Small intestine (tissue), 7 donors: ENCODE data around the gene MAST3. TPM values are rescaled to one million over a fixed set of nuclear protein-coding genes. Genes with fewer than 3 reads are reported as not detected.
A peak's percentile ranks its signal among the peaks of the same experiment; 100 is the strongest.

Experiments used
- DNase-seq, 2 donors: peaks; one replicate each; pipeline versions ENCODE4 v3.0.0 to v3.0.0-alpha.2; 2013
- FAIRE-seq: peaks from 2 replicates; lab custom pipeline; 2012; peaks lifted over from hg19 to GRCh38; lab: Jason Lieb, UNC
- H3K27ac ChIP-seq, 3 donors: one replicate each; pipeline ENCODE4 v1.5.1; 2013; ENCODE audit warnings: low read length in 2 of 3, mild to moderate bottlenecking in 2 of 3, control low read depth in 1 of 3, inconsistent platforms in 1 of 3, low read depth in 1 of 3, moderate library complexity in 1 of 3
- H3K27me3 ChIP-seq, 3 donors: one replicate each; pipeline ENCODE4 v1.6.1; 2013; ENCODE audit warnings: low read length in 3 of 3, inconsistent platforms in 1 of 3; ENCODE audit not compliant: control insufficient read depth in 3 of 3, insufficient read depth in 3 of 3
- H3K36me3 ChIP-seq, 3 donors: one replicate each; pipeline ENCODE4 v1.6.1; 2013; ENCODE audit warnings: low read length in 3 of 3, inconsistent platforms in 1 of 3, low read depth in 1 of 3, mild to moderate bottlenecking in 1 of 3, moderate library complexity in 1 of 3; ENCODE audit not compliant: control insufficient read depth in 3 of 3, insufficient read depth in 2 of 3
- H3K4me1 ChIP-seq, 3 donors: one replicate each; pipeline ENCODE4 v1.6.1; 2013; ENCODE audit warnings: low read length in 2 of 3, inconsistent platforms in 1 of 3, low read depth in 1 of 3, mild to moderate bottlenecking in 1 of 3, moderate library complexity in 1 of 3; ENCODE audit not compliant: control insufficient read depth in 3 of 3, insufficient read depth in 2 of 3
- H3K4me3 ChIP-seq, 3 donors: one replicate each; pipeline ENCODE4 v1.5.1; 2013; ENCODE audit warnings: low read length in 3 of 3, control low read depth in 1 of 3, inconsistent platforms in 1 of 3, low read depth in 1 of 3, mild to moderate bottlenecking in 1 of 3, moderate library complexity in 1 of 3
- H3K9me3 ChIP-seq, 2 donors: one replicate each; pipeline ENCODE4 v1.6.1; 2013; ENCODE audit warnings: low read depth in 1 of 2, low read length in 1 of 2; ENCODE audit not compliant: control insufficient read depth in 2 of 2, insufficient read depth in 1 of 2
- WGBS, 3 donors: extraction: QIAGEN DNeasy Blood & Tissue Kit; methylation state at CpG; one replicate each; pipeline ENCODE4 v1.1.7; 2013; 5-methylcytosine and 5-hydroxymethylcytosine counted together
- polyA plus RNA-seq, 4 donors: library from polyadenylated mRNA; stranded (reverse) in 3 of 4; unstranded in 1 of 4; fragments of 200-250 nt in 3 of 4; fragments of 120-200 nt in 1 of 4; gene quantifications; one replicate each; pipeline versions ENCODE4 v1.2.1 to v1.2.3, GENCODE V29; 2013
- donor health status: healthy with polysubstance abuse.
- donor health status: control.
- donor health status: control.
- donor health status: Bipolar disorder and iron deficiency.
- donor health status: healthy.

Gene MAST3
- polyA plus RNA-seq, 4 donors = 9.3 to 34.6 (median 24.9) TPM

GRCh38 chr19:18164072-18164471, 66.5 kb downstream of the MAST3 start:
- peaks cover 3 to 14% (median 7%) of the 10 kb centered on the region in 3 donors for H3K4me1 ChIP-seq
- WGBS, 3 donors = 96 to 100% (median 97%) methylated on average over 7 of the region's 7 CpGs
- H3K27me3 ChIP-seq = no peaks in the 10 kb centered on the region
- FAIRE-seq = no peak
- no peak overlapping the region for H3K27ac ChIP-seq
- no peak for DNase-seq
- peaks cover 0 to 2% of the 10 kb centered on the region in 2 donors for H3K9me3 ChIP-seq
- peaks cover 10 to 94% (median 12%) of the 10 kb centered on the region in 3 donors for H3K36me3 ChIP-seq
- no peak overlapping the region for H3K4me3 ChIP-seq

DNA sequence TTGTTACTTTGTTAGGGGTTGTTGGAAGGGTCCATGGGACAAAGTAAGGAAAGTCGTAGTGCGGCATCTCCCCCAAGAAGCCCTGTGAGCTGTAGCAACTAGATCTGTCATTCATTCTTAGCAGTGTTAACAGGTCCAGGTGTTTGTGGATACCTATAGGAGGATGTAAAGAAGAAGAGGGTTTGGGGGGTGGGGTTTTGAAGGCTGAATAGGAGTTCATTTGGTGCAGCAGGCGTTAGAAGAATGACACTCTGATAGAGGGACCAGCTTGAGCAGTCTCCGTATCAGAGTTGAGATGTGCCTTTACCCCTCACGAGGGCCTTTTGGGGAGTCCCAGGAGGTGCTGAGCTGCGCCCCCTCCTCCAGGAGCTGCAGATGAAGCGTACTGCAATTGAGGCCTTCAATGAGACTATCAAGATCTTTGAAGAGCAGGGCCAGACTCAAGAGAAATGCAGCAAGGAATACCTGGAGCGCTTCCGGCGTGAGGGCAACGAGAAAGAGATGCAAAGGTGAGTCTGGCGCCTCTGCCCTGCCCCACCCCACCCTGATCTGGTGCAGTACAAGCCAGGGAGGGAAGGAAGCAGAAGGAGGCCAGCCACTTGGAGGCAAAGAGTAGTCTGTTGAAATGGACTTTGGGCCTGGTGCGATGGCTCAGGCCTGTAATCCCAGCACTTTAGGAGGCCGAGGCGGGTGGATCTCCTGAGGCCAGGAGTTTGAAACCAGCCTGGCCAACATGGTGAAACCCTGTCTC, 68.4 kb downstream of the MAST3 start:
- peak in 1 of 2 donors; percentile 67 for DNase-seq
- H3K36me3 ChIP-seq = peaks cover 10 to 95% (median 12%) of the 10 kb centered on the region in 3 donors
- H3K27me3 ChIP-seq = no peaks in the 10 kb centered on the region
- peaks cover 0 to 6% (median 3%) of the 10 kb centered on the region in 3 donors for H3K4me1 ChIP-seq
- peaks cover 0 to 2% of the 10 kb centered on the region in 2 donors for H3K9me3 ChIP-seq
- no peak for FAIRE-seq
- peak overlapping the region in 1 of 3 donors; percentile 30 for H3K27ac ChIP-seq
- no peak overlapping the region for H3K4me3 ChIP-seq
- 83 to 90% (median 84%) methylated on average over 15 of the region's 15 CpGs for WGBS, 3 donors

GRCh38 chr19:18167011-18167410, 69.4 kb downstream of the MAST3 start:
- no peak overlapping the region for H3K4me3 ChIP-seq
- peaks cover 0 to 3% (median 0%) of the 10 kb centered on the region in 3 donors for H3K4me1 ChIP-seq
- H3K9me3 ChIP-seq = peaks cover 0 to 2% of the 10 kb centered on the region in 2 donors
- no peak for DNase-seq
- H3K27ac ChIP-seq = no peak overlapping the region
- 92 to 96% (median 95%) methylated on average over 21 of the region's 21 CpGs for WGBS, 3 donors
- H3K36me3 ChIP-seq = peaks cover 9 to 99% (median 12%) of the 10 kb centered on the region in 3 donors
- no peaks in the 10 kb centered on the region for H3K27me3 ChIP-seq
- FAIRE-seq = no peak

- H3K4me3 ChIP-seq = no peak overlapping the region
- H3K27ac ChIP-seq = no peak overlapping the region
- peaks cover 0 to 2% of the 10 kb centered on the region in 2 donors for H3K9me3 ChIP-seq
- peaks cover 0 to 14% (median 0%) of the 10 kb centered on the region in 3 donors for H3K4me1 ChIP-seq
- 55 to 65% (median 60%) methylated on average over 14 of the region's 14 CpGs for WGBS, 3 donors
- FAIRE-seq (no peak), DNase-seq (peak in 1 of 2 donors; percentile 57)
- H3K36me3 ChIP-seq = peaks cover 5 to 99% (median 8%) of the 10 kb centered on the region in 3 donors
- no peaks in the 10 kb centered on the region for H3K27me3 ChIP-seq
These were observed 70.5 kb downstream of the MAST3 start for GRCh38 chr19:18167975-18168645.

DNA sequence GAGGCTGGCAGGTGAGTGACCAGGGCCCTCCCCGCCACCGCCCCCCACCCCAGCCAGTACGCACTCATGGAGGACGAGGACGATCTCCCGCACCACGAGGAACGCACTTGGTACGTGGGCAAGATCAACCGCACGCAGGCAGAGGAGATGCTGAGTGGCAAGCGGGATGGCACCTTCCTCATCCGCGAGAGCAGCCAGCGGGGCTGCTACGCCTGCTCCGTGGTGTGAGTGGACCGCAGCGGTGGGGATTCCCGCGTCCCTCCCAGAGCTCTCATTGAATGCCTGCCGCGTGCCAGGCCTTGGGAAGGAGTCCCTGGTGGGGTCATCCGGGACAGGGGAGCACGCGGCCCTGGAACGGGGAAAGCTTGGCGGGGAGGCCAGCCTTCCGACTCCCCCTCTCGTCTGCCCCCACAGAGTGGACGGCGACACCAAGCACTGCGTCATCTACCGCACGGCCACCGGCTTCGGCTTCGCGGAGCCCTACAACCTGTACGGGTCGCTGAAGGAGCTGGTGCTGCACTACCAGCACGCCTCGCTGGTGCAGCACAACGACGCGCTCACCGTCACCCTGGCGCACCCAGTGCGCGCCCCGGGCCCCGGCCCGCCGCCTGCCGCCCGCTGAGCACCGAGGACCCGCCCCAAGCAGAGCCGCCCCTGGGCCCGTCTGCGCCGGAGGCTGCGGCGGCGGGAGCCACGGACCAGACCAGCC, 71.2 kb downstream of the MAST3 start:
- Histone ChIP-seq H3K9me3 (peaks cover 0 to 2% of the 10 kb centered on the region in 2 donors), H3K27ac (no peak overlapping the region), H3K27me3 (no peaks in the 10 kb centered on the region), H3K4me1 (peaks cover 0 to 18% (median 0%) of the 10 kb centered on the region in 3 donors), H3K36me3 (peaks cover 5 to 93% (median 8%) of the 10 kb centered on the region in 3 donors), H3K4me3 (no peak overlapping the region)
- 93 to 94% (median 94%) methylated on average over 44 to 66 of the region's 66 CpGs for WGBS, 3 donors
- DNase-seq (no peak), FAIRE-seq (no peak)

GRCh38 chr19:18170714-18171255, 73.2 kb downstream of the MAST3 start:
- WGBS, 3 donors = 48 to 54% (median 48%) methylated on average over 16 of the region's 16 CpGs

GRCh38 chr19:18171605-18172327, 74.2 kb downstream of the MAST3 start:
- peaks cover 0 to 2% of the 10 kb centered on the region in 2 donors for H3K9me3 ChIP-seq
- no peak overlapping the region for H3K4me3 ChIP-seq
- DNase-seq = peak in 1 of 2 donors; percentile 35
- WGBS, 3 donors = 75 to 85% (median 81%) methylated on average over 4 to 8 of the region's 8 CpGs
- peaks cover 0 to 31% (median 0%) of the 10 kb centered on the region in 3 donors for H3K4me1 ChIP-seq
- peaks cover 3 to 81% (median 4%) of the 10 kb centered on the region in 3 donors for H3K36me3 ChIP-seq
- H3K27ac ChIP-seq = peak overlapping the region in 2 of 3 donors; percentile 18 to 91
- no peaks in the 10 kb centered on the region for H3K27me3 ChIP-seq
- FAIRE-seq = no peak

More at GRCh38 chr19:18170714-18171255, 73.2 kb downstream of the MAST3 start:
- H3K27me3 ChIP-seq = no peaks in the 10 kb centered on the region
- peaks cover 3 to 83% (median 4%) of the 10 kb centered on the region in 3 donors for H3K36me3 ChIP-seq
- peaks cover 0 to 2% of the 10 kb centered on the region in 2 donors for H3K9me3 ChIP-seq
- FAIRE-seq = no peak
- peaks cover 0 to 28% (median 0%) of the 10 kb centered on the region in 3 donors for H3K4me1 ChIP-seq
- no peak for DNase-seq
- H3K27ac ChIP-seq = peak overlapping the region in 1 of 3 donors; percentile 55
- H3K4me3 ChIP-seq = no peak overlapping the region
